ENCODE measurements around the gene KCNMA1.
"Not testable (repeated sequence)": the region's sequence is repeated elsewhere in the genome, so short reads cannot be mapped to it uniquely, and the experiment has no call there.

Gene KCNMA1

GRCh38 chr10:77396290-77396689 lies 241.3 kb downstream of the KCNMA1 start:
- no peak overlapping the region for H3K9ac ChIP-seq (ENCODE audit: low read depth, low read length)
- H3K4me3 ChIP-seq (ENCODE audit: low read length): no peak overlapping the region
- H3K36me3 ChIP-seq (ENCODE audit: insufficient read depth, low read length): no peaks in the 10 kb centered on the region
- no peaks in the 10 kb centered on the region for H3K9me3 ChIP-seq (ENCODE audit: insufficient read depth, low read depth, low read length)
- WGBS: 100% methylated on average over 1 of the region's 2 CpGs
- no peaks in the 10 kb centered on the region for H3K27me3 ChIP-seq (ENCODE audit: insufficient read depth, low read length)
- peaks cover 4% of the 10 kb centered on the region; the same call in 1 of the 2 replicates for H3K4me1 ChIP-seq (ENCODE audit: insufficient read depth, low read length)
- no peak overlapping the region for H3K27ac ChIP-seq (ENCODE audit: low read depth, low read length)

- Histone ChIP-seq H3K36me3 (ENCODE audit: insufficient read depth, low read length) (no peaks in the 10 kb centered on the region), H3K9me3 (ENCODE audit: insufficient read depth, low read depth, low read length) (no peaks in the 10 kb centered on the region), H3K27ac (ENCODE audit: low read depth, low read length) (no peak overlapping the region), H3K4me1 (ENCODE audit: insufficient read depth, low read length) (peaks cover 16% of the 10 kb centered on the region), H3K9ac (ENCODE audit: low read depth, low read length) (no peak overlapping the region), H3K4me3 (ENCODE audit: low read length) (no peak overlapping the region), H3K27me3 (ENCODE audit: insufficient read depth, low read length) (no peaks in the 10 kb centered on the region)
- 91% methylated on average over 9 of the region's 9 CpGs for WGBS
Measured at GRCh38 chr10:77393821-77394501, 243.6 kb downstream of the KCNMA1 start.

- peaks cover 21% of the 10 kb centered on the region for H3K4me1 ChIP-seq (ENCODE audit: insufficient read depth, low read length)
- H3K27me3 ChIP-seq (ENCODE audit: insufficient read depth, low read length): no peaks in the 10 kb centered on the region
- no peaks in the 10 kb centered on the region for H3K9me3 ChIP-seq (ENCODE audit: insufficient read depth, low read depth, low read length)
- no peaks in the 10 kb centered on the region for H3K36me3 ChIP-seq (ENCODE audit: insufficient read depth, low read length)
- WGBS: 89% methylated on average over 3 of the region's 3 CpGs
- no peak overlapping the region for H3K9ac ChIP-seq (ENCODE audit: low read depth, low read length)
- no peak overlapping the region for H3K27ac ChIP-seq (ENCODE audit: low read depth, low read length)
- H3K4me3 ChIP-seq (ENCODE audit: low read length): no peak overlapping the region
Measured at GRCh38 chr10:77393411-77393810, 244.2 kb downstream of the KCNMA1 start.

- H3K9me3 ChIP-seq (ENCODE audit: insufficient read depth, low read depth, low read length): no peaks in the 10 kb centered on the region
- no peak overlapping the region for H3K27ac ChIP-seq (ENCODE audit: low read depth, low read length)
- H3K4me1 ChIP-seq (ENCODE audit: insufficient read depth, low read length): peaks cover 27% of the 10 kb centered on the region
- no peaks in the 10 kb centered on the region for H3K27me3 ChIP-seq (ENCODE audit: insufficient read depth, low read length)
- no peaks in the 10 kb centered on the region for H3K36me3 ChIP-seq (ENCODE audit: insufficient read depth, low read length)
- H3K4me3 ChIP-seq (ENCODE audit: low read length): no peak overlapping the region
- no peak overlapping the region for H3K9ac ChIP-seq (ENCODE audit: low read depth, low read length)
- 80% methylated on average over 6 of the region's 6 CpGs for WGBS
Measured at GRCh38 chr10:77392851-77393250, 244.8 kb downstream of the KCNMA1 start.

GRCh38 chr10:77392236-77392721 lies 245.3 kb downstream of the KCNMA1 start:
- 92% methylated on average over 2 of the region's 2 CpGs for WGBS
- H3K4me3 ChIP-seq (ENCODE audit: low read length): no peak overlapping the region
- H3K9me3 ChIP-seq (ENCODE audit: insufficient read depth, low read depth, low read length): no peaks in the 10 kb centered on the region
- H3K9ac ChIP-seq (ENCODE audit: low read depth, low read length): no peak overlapping the region
- no peaks in the 10 kb centered on the region for H3K36me3 ChIP-seq (ENCODE audit: insufficient read depth, low read length)
- peaks cover 27% of the 10 kb centered on the region for H3K4me1 ChIP-seq (ENCODE audit: insufficient read depth, low read length)
- H3K27me3 ChIP-seq (ENCODE audit: insufficient read depth, low read length): no peaks in the 10 kb centered on the region
- no peak overlapping the region for H3K27ac ChIP-seq (ENCODE audit: low read depth, low read length)

- WGBS: 41% methylated on average over 12 of the region's 12 CpGs
- H3K36me3 ChIP-seq (ENCODE audit: insufficient read depth, low read length): no peaks in the 10 kb centered on the region
- H3K4me3 ChIP-seq (ENCODE audit: low read length): no peak overlapping the region
- H3K27ac ChIP-seq (ENCODE audit: low read depth, low read length): no peak overlapping the region
- H3K27me3 ChIP-seq (ENCODE audit: insufficient read depth, low read length): no peaks in the 10 kb centered on the region
- peaks cover 27% of the 10 kb centered on the region for H3K4me1 ChIP-seq (ENCODE audit: insufficient read depth, low read length)
- H3K9ac ChIP-seq (ENCODE audit: low read depth, low read length): no peak overlapping the region
- no peaks in the 10 kb centered on the region for H3K9me3 ChIP-seq (ENCODE audit: insufficient read depth, low read depth, low read length)
Measured at GRCh38 chr10:77391605-77392235, 245.9 kb downstream of the KCNMA1 start.

- no peaks in the 10 kb centered on the region for H3K9me3 ChIP-seq (ENCODE audit: insufficient read depth, low read depth, low read length)
- no peaks in the 10 kb centered on the region for H3K36me3 ChIP-seq (ENCODE audit: insufficient read depth, low read length)
- H3K4me1 ChIP-seq (ENCODE audit: insufficient read depth, low read length): peaks cover 27% of the 10 kb centered on the region
- H3K4me3 ChIP-seq (ENCODE audit: low read length): no peak overlapping the region
- no peak overlapping the region for H3K27ac ChIP-seq (ENCODE audit: low read depth, low read length)
- no peak overlapping the region for H3K9ac ChIP-seq (ENCODE audit: low read depth, low read length)
- H3K27me3 ChIP-seq (ENCODE audit: insufficient read depth, low read length): no peaks in the 10 kb centered on the region
- WGBS: 90% methylated on average over 2 of the region's 2 CpGs
Measured at GRCh38 chr10:77390481-77390891, 247.1 kb downstream of the KCNMA1 start.

- no peak overlapping the region for H3K4me3 ChIP-seq (ENCODE audit: low read length)
- no peak overlapping the region for H3K27ac ChIP-seq (ENCODE audit: low read depth, low read length)
- WGBS: 70% methylated on average over 1 of the region's 2 CpGs
- H3K27me3 ChIP-seq (ENCODE audit: insufficient read depth, low read length): no peaks in the 10 kb centered on the region
- H3K36me3 ChIP-seq (ENCODE audit: insufficient read depth, low read length): no peaks in the 10 kb centered on the region
- H3K9ac ChIP-seq (ENCODE audit: low read depth, low read length): no peak overlapping the region
- H3K4me1 ChIP-seq (ENCODE audit: insufficient read depth, low read length): peaks cover 27% of the 10 kb centered on the region
- H3K9me3 ChIP-seq (ENCODE audit: insufficient read depth, low read depth, low read length): no peaks in the 10 kb centered on the region
Measured at GRCh38 chr10:77388571-77389100, 249.0 kb downstream of the KCNMA1 start.

GRCh38 chr10:77387701-77388100 lies 249.9 kb downstream of the KCNMA1 start:
- H3K36me3 ChIP-seq (ENCODE audit: insufficient read depth, low read length); H3K27ac ChIP-seq (ENCODE audit: low read depth, low read length); H3K9ac ChIP-seq (ENCODE audit: low read depth, low read length); H3K9me3 ChIP-seq (ENCODE audit: insufficient read depth, low read depth, low read length); H3K27me3 ChIP-seq (ENCODE audit: insufficient read depth, low read length); H3K4me3 ChIP-seq (ENCODE audit: low read length): not testable (repeated sequence)
- WGBS: 78% methylated on average over 2 of the region's 2 CpGs
- H3K4me1 ChIP-seq (ENCODE audit: insufficient read depth, low read length): peaks cover 27% of the 10 kb centered on the region

- H3K4me3 ChIP-seq (ENCODE audit: low read length): no peak overlapping the region
- H3K9me3 ChIP-seq (ENCODE audit: insufficient read depth, low read depth, low read length): no peaks in the 10 kb centered on the region
- H3K9ac ChIP-seq (ENCODE audit: low read depth, low read length): no peak overlapping the region
- H3K27me3 ChIP-seq (ENCODE audit: insufficient read depth, low read length): no peaks in the 10 kb centered on the region
- no peak overlapping the region for H3K27ac ChIP-seq (ENCODE audit: low read depth, low read length)
- H3K4me1 ChIP-seq (ENCODE audit: insufficient read depth, low read length): peaks cover 27% of the 10 kb centered on the region
- H3K36me3 ChIP-seq (ENCODE audit: insufficient read depth, low read length): no peaks in the 10 kb centered on the region
Measured at GRCh38 chr10:77387247-77387646, 250.4 kb downstream of the KCNMA1 start.

- H3K36me3 ChIP-seq (ENCODE audit: insufficient read depth, low read length): no peaks in the 10 kb centered on the region
- H3K4me1 ChIP-seq (ENCODE audit: insufficient read depth, low read length): peaks cover 27% of the 10 kb centered on the region
- no peaks in the 10 kb centered on the region for H3K27me3 ChIP-seq (ENCODE audit: insufficient read depth, low read length)
- 62% methylated on average over 5 of the region's 5 CpGs for WGBS
- H3K27ac ChIP-seq (ENCODE audit: low read depth, low read length): no peak overlapping the region
- no peak overlapping the region for H3K4me3 ChIP-seq (ENCODE audit: low read length)
- no peak overlapping the region for H3K9ac ChIP-seq (ENCODE audit: low read depth, low read length)
- no peaks in the 10 kb centered on the region for H3K9me3 ChIP-seq (ENCODE audit: insufficient read depth, low read depth, low read length)
Measured at GRCh38 chr10:77386838-77387237, 250.8 kb downstream of the KCNMA1 start.

Measured in HUES64 (cell line).